WERI-Rb-1 (cell line): ENCODE results near the gene DDX10.

Source experiments
- DNase-seq: peaks from one replicate; pipeline ENCODE4 v3.0.0-alpha.2; 2020
- H3K27ac ChIP-seq: fragments of 250-450 bp; sonication (Bioruptor Pico); 2 replicates; pipeline ENCODE4 v1.5.1; 2020; ENCODE audit warnings: mild to moderate bottlenecking, moderate library complexity
- H3K27me3 ChIP-seq: fragments of 250-450 bp; sonication (Bioruptor Pico); 2 replicates; pipeline ENCODE4 v1.5.1; 2021; ENCODE audit warnings: mild to moderate bottlenecking, low read depth, moderate library complexity; ENCODE audit not compliant: insufficient read depth, severe bottlenecking
- H3K36me3 ChIP-seq: fragments of 250-450 bp; sonication (Bioruptor Pico); 2 replicates; pipeline ENCODE4 v1.5.1; 2020; ENCODE audit warnings: mild to moderate bottlenecking, moderate library complexity
- H3K4me3 ChIP-seq: 2 replicates; pipeline ENCODE4 v1.5.1; 2011; ENCODE audit warnings: low read depth, mild to moderate bottlenecking, control low read depth, low read length
- H3K9me3 ChIP-seq: fragments of 250-450 bp; sonication (Bioruptor Pico); 2 replicates; pipeline ENCODE4 v1.5.1; 2021; ENCODE audit warnings: mild to moderate bottlenecking, moderate library complexity; ENCODE audit not compliant: severe bottlenecking
- TF ChIP-seq, protein P1 (sequence below): IDR thresholded peaks from 2 replicates; pipeline ENCODE4 v1.5.1; 2011; ENCODE audit warnings: low read depth, mild to moderate bottlenecking, control low read depth, inconsistent platforms, low read length

The DDX10 gene

DNA sequence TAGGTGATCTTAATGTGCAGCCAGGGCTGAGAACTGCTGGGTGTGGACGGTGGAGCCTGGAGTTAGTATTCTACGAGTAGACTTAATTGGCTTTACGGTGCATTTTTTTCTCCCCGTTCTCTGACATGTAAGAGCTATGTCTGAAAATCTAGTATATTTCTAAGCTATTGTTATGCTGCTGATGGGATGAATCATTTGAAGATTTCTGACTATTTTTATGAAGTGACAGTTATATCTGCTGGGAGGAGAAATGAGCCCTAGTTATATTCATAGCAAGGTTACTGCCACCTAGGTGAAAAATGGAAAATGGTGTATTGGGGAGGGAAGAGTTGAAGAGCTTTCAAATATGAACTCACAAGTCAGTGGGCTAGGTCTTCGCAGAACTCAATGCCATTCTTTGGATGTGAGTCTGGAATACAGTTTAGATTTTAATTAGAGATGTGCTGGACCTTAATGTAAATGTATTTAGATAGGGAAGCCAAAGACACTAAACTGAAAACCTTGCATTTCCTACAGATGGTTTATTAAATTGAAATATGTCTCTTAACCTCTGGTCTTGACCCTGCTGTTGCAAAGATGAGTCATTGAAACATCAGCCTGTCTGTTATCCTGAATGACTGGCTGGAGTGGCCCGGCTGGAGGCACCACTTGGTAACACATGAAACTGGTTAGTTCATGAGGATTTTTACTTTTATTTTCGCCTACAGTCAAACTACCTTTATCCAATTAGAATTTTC lies 293.7 kb downstream of the DDX10 start:
- TF ChIP-seq, protein P1, sequence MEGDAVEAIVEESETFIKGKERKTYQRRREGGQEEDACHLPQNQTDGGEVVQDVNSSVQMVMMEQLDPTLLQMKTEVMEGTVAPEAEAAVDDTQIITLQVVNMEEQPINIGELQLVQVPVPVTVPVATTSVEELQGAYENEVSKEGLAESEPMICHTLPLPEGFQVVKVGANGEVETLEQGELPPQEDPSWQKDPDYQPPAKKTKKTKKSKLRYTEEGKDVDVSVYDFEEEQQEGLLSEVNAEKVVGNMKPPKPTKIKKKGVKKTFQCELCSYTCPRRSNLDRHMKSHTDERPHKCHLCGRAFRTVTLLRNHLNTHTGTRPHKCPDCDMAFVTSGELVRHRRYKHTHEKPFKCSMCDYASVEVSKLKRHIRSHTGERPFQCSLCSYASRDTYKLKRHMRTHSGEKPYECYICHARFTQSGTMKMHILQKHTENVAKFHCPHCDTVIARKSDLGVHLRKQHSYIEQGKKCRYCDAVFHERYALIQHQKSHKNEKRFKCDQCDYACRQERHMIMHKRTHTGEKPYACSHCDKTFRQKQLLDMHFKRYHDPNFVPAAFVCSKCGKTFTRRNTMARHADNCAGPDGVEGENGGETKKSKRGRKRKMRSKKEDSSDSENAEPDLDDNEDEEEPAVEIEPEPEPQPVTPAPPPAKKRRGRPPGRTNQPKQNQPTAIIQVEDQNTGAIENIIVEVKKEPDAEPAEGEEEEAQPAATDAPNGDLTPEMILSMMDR: no peak
- H3K27ac ChIP-seq: no peak overlapping the region
- H3K36me3 ChIP-seq: no peaks in the 10 kb centered on the region
- H3K9me3 ChIP-seq: no peaks in the 10 kb centered on the region
- DNase-seq: no peak
- no peak overlapping the region for H3K4me3 ChIP-seq
- H3K27me3 ChIP-seq: no peaks in the 10 kb centered on the region

DNA sequence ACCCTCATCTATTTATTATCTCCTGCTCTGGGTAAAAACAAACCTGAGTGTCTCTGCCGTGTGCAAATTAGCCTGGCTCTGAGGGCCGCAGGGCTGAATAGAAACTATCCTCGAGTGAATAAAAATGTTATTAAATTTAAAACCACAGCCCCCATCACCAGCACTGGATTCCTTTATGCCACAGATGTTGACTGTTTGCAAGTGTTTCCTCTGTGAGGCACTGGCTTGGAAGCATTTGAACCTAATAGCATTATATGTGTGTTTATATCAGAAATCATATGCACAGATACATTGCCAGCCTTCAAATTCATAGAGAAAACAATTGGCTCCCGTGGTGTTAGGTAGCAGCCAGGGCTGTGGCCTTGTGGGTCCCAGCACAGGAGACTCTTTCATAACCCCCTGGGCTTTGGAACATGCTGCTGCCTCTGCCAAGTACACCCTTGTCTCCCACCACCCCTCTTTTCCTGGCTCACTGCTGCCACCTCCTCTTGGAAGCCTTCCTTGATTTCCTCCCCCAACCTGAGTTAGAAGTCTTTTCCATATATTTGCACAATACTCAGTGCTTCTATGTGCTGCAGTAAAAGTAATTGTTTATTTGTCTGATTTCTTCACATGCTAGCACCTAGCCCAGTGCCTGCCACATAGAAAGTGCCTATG lies 294.4 kb downstream of the DDX10 start:
- H3K36me3 ChIP-seq: no peaks in the 10 kb centered on the region
- H3K9me3 ChIP-seq: no peaks in the 10 kb centered on the region
- no peak overlapping the region for H3K27ac ChIP-seq
- H3K4me3 ChIP-seq: no peak overlapping the region
- TF ChIP-seq, protein P1: no peak
- no peak for DNase-seq
- H3K27me3 ChIP-seq: no peaks in the 10 kb centered on the region

DNA sequence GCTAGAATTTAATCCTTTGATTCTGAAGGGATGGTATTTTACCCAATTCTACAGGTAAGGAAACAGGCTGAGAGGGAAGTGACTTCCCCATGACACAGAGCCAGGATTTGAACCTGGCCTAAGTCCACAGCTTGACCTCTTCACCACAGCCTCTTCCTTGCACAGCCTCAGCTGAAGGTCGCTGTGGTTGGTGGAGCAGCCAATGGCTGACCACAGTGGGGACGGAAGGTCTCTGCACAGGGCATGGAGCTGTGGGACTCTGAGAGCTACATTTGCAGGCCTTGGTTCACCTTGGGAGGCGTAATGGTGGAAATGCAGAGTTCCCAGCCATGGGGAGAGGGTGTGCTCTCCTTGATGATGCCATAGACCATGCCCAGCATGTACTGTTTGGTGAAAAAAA lies 295.0 kb downstream of the DDX10 start:
- H3K36me3 ChIP-seq: no peaks in the 10 kb centered on the region
- H3K27me3 ChIP-seq: no peaks in the 10 kb centered on the region
- no peaks in the 10 kb centered on the region for H3K9me3 ChIP-seq
- TF ChIP-seq, protein P1: no peak
- no peak overlapping the region for H3K27ac ChIP-seq
- H3K4me3 ChIP-seq: no peak overlapping the region
- no peak for DNase-seq

DNA sequence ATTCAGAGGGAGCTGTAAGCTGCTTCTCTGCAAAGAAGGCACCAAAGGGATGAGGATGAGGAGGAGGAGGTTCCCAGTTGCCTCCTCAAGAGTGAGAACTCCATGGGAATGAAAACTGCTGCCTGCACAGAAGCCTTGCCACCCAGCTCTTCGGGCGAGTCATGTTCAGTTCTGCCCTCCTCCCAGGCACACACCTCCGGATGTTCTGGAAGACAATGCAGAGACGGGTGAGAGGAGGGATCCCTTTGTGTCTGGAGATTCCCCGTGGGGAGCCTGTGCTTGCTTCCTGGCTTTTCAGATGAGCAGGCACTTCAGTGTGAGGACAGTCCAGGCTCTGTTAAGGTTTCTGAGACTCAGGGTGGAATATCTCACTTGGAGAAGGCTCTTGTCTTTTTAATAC lies 295.6 kb downstream of the DDX10 start:
- Histone ChIP-seq H3K4me3 (no peak overlapping the region), H3K36me3 (no peaks in the 10 kb centered on the region), H3K9me3 (no peaks in the 10 kb centered on the region), H3K27me3 (no peaks in the 10 kb centered on the region), H3K27ac (no peak overlapping the region)
- no peak for DNase-seq
- TF ChIP-seq, protein P1: no peak

DNA sequence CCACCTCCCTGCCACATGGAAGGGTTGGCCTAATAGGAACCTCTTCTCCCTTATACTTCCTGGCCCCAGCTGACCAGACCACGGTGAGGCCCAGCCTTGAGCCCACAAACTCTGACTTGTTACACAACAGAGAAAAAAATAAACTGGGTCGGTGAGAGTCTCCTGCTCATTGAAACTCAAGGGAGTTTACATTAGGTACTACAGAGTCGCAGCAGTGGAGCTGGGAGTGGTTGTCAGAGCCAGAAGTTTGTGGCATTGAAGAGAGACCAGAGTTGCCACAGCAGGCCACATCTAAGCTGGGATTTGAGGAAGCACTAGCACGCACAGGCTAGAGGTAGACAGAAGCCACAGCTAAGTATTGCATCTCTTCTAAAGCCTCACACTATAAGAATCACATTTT lies 296.2 kb downstream of the DDX10 start:
- Histone ChIP-seq H3K9me3 (no peaks in the 10 kb centered on the region), H3K36me3 (no peaks in the 10 kb centered on the region), H3K27me3 (no peaks in the 10 kb centered on the region), H3K4me3 (no peak overlapping the region), H3K27ac (no peak overlapping the region)
- no peak for DNase-seq
- TF ChIP-seq, protein P1: no peak
